Activated CD8-positive, alpha-beta memory T cell treated with anti-CD3 and anti-CD28 coated beads, Interleukin-2, amount 50 U/mL, for 24 hours (primary cell): Measurements from ENCODE around the gene MYL6B.
"Not testable (repeated sequence)": the region's sequence is repeated elsewhere in the genome, so short reads cannot be mapped to it uniquely, and the experiment has no call there.

ENCODE experiments used
- DNase-seq: peaks from one replicate; pipeline ENCODE4 v3.0.0-alpha.2; 2020; ENCODE audit errors: extremely low read depth

The MYL6B gene

DNA sequence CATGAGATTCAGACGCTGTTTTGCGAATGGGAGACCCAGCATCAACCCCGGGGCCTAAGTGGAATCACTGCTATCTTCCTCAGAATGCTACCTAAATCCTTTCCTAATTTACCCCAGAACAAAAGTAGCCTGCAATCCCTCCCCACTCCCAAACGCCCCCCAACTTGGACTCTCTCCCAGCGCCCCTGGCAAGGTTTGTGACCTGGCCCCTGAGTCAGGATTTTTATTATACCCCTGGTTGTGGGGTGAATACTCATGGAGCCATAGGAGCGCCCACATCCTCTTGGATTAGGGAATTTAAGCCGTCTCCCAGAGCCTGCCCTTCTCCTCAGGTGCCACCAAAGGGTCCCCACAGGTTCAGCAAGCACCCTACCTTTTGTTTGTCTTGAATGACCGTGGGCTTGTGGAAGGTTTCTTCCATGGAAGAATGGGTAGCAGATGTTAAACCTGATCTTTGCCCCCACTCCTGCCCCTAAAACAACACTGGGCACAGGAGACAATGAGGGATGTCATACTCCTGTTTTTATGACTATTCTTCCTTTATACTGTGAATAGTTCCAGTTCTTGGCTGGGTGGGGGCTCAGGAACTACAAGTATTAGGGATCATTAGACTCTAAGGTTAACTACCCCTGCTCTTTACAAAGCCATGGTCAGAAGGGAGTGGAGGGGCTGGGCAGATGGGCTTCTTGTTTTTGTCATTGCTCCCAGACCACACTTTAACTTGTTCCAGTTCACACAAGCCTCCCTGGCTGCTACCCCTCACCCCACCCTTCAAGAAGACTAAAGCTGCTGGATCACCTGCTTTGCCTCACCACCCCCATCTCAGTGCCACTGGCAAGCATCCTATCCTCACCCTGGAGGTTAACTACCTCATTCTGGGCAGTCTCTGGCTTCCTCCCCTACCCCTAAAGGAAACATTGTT lies 630 bp downstream of the MYL6B start:
- no peak for DNase-seq

DNA sequence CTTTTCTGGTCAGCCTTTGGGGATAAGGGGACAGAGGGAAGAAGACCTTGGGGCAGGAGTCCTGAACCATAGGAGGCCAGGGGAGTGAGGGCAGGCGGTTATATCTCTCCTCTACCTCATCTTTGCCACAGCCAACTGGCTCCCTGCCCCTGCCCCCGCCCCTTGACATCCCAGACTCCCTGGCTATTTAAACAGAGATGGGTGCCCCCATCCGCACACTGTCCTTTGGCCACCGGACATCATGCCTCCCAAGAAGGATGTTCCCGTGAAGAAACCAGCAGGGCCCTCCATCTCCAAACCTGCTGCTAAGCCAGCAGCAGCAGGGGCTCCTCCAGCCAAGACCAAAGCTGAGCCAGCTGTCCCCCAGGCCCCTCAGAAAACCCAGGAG lies 1.3 kb downstream of the MYL6B start:
- DNase-seq: no peak

DNA sequence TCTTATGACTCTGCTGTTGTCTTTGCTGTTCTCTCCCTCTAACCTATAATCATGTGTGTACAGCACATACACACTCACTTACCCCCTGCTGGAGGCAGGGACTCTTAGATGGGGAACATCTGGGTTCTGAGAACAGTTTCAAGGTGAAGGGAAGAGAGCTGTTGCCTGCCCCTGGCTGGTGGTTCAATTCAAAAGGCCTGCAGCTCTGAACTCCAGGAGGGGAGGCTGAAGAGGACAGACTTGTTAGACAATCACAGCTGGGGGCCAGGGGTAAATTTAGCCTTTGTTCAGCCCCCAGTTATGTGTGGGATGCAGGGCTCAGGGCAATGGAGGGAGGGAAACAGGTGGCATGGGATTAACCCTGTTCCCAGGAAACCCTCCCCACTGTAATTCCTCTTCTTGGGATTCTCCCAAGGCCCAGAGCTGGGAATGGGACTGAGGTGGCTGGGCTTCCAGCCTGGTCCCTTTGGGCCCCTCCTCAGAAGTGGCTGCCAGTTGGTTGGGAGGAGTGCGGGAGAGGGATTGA lies 1.9 kb downstream of the MYL6B start:
- no peak for DNase-seq

DNA sequence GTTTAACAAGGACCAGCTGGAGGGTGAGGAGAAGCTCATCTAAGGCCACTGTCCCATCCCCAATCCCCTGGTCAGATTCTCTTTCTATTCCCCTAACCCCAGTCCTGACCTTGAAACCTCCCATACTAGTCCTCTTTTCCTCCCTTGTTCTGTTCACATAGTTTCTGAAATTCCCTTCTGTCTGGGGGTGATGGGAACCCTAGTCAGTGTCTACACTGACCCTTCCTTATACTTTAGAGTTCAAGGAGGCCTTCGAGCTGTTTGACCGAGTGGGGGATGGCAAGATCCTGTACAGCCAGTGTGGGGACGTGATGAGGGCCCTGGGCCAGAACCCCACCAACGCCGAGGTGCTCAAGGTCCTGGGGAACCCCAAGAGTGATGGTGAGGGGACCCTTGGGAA lies 2.4 kb downstream of the MYL6B start:
- no peak for DNase-seq

DNA sequence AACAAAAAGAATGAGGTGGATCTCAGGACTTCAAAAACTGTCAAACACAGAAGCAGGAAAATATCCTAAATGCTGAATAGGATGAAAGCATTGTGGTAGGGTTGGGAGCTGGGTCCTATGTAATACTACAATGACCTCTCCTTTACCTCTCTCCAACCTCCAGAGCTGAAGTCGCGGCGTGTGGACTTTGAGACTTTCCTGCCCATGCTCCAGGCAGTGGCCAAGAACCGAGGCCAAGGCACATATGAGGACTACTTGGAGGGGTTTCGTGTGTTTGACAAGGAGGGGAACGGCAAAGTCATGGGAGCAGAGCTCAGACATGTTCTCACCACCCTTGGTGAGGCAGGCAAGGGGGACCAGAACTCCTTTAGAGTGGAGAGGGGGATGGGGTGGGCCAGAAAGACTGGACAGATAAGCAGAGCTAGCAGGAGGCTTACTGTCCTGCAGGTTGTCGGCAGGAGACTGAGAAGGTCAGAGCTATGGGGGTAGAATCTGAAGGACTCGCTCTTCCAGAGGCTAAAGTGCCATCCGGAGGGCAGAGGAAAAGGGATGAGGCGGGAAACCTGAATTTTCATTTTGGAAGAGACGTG lies 3.0 kb downstream of the MYL6B start:
- no peak for DNase-seq

DNA sequence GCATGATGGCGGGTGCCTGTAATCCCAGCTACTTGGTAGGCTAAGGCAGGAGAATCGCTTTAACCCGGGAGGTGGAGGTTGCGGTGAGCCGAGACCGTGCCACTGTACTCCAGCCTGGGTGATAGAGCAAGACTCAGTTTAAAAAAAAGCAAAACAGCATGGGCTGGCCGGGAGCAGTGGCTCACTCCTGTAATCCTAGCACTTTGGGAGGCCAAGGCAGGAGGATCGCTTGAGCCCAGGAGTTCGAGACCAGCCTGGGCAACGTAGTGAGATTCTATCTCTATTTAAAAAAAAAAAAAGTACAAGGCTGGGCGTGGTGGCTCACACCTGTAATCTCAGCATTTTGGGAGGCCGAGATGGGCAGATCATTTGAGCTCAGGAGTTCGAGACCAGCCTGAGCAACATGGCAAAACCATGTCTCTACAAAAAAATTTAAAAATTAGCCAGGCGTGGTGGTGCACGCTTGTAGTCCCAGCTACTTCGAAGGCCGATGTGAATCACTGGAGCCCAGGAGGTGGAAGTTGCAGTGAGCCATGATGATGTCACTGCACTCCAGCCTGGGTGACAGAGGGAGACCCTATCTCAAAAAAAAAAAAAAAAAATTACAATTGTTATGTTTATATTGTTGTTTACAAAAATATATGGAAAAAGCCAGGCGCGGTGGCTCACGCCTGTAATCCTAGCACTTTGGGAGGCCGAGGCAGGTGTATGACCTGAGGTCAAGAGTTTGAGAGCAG lies 4.2 kb downstream of the MYL6B start:
- DNase-seq: not testable (repeated sequence)

DNA sequence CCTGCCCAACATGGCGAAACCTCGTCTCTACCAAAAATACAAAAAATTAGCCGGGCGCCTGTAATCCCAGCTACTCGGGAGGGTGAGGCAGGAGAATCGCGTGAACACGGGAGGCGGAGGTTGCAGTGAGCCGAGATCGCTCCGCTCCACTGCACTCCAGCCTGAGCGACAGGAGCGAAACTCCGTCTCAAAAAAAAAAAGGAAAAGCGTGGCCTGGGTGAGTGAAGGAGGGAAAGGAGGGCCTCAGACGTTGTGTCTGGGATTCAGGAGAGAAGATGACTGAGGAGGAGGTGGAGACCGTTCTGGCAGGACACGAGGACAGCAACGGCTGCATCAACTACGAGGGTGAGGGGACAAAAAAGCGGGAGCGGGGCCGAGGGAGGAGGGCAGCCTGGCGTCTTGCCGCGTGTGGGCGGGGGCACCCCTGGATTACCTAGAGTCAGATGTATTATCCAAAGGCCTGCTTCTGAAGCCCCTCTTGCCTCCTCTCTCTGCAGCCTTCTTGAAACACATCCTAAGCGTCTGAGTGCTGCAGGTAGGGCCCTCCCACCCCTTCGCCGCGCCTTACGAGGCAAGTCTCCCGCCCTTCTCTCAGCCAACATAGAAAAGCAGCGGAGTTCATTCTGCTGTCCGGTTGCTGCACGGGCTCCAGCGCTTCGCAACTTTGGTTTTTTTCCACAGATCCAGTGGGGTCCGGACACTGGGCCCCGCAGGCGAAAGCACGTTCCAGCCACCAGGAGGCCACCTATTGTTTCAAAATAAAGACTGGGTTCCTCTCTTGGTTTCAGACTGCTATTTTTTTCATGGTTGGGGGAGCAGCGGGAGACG lies 5.0 kb downstream of the MYL6B start:
- DNase-seq: peak; percentile 10

DNA sequence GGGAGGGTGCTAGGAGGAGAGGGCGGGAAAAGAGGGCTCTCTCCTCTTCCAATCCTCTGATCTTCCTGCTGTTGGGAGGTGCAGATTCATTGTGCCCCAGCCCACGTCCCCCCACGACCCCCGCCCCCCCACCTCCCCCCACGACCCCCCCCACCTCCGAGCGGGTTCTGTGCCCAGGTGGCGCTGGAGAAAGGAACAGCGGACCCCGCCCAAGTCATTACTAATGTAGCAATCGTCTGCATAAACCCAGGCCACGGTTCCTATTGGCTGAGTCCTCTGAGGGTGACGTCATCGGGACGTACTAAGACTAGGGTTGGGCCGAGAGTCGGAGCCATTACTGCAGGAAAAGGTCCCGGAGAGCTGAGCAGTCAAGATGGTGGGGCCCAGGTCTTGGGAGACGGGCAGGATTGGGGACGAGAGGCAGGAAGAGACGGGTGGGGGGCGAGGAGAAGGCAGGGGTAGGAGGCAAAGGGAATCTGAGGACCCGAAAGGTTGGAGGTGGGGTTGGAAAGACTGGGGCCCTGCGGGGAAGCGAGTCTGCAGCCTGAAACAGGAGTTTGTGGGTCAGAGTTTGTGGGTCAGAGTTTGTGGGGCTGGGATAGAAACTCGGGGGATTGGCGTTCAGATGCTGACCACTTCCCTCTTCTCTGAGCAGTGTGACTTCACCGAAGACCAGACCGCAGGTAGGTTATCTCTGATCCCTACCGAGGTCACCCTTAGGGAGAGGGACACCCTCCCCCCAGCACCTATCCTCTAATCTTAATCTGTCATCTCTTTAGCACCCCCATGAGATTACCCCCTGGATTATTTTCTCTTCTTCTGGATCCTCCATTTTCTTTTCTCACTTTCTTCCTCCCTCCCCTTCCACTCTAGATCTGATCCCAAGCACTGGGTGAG lies 5.9 kb downstream of the MYL6B start, which contains the start of gene MYL6:
Gene MYL6, plus strand, starts transcription at position 331 of the 897 bp plus-strand sequence. Its CDS starts 43 bp downstream, at position 374.
- DNase-seq: peak; percentile 74

DNA sequence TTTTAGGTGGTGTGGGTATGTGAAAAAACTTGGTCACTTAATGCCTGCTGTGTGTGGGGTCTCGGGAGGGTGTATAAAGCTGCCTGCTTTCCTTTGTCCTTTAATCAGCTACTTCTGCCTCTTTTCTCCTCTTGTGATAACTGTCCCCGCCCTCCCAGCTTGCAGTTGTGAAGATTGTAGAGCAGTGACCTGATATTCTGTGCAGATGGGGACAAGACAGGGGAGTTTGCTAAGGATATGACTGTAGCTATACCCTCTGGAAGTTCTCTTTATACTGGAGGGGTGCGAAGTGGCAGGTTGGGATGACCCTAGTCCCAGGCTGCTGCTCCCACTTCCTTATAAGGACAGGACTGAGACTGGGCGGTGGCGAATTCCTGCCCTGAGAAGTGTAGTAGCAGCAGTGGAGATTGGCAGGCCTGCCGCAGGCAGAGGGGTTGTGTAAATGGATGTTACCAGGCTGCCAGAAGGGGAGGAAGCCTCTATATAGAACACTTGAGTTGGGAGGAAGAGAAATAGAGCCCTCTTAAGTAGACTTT lies 6.6 kb downstream of the MYL6B start:
- DNase-seq: no peak

DNA sequence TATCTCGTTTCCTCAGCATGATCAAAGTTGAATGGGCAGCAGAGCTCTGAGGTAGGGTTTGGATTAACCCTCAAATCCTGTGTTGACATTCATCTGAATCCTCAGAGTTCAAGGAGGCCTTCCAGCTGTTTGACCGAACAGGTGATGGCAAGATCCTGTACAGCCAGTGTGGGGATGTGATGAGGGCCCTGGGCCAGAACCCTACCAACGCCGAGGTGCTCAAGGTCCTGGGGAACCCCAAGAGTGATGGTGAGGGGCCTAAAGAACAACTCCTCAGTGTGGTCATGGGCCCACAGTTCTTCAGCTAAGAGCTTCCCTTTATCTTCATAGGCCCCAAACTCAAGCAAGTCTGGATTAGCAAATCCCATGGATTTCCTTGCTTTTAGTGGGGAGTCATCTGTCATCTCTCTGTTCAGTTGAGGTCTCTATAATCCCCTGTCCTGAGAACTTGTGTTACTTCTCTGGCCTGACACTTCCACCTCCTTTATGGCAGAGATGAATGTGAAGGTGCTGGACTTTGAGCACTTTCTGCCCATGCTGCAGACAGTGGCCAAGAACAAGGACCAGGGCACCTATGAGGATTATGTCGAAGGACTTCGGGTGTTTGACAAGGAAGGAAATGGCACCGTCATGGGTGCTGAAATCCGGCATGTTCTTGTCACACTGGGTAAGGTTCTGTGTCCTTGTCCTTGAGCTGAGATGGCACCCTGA lies 7.2 kb downstream of the MYL6B start:
- DNase-seq: no peak

DNA sequence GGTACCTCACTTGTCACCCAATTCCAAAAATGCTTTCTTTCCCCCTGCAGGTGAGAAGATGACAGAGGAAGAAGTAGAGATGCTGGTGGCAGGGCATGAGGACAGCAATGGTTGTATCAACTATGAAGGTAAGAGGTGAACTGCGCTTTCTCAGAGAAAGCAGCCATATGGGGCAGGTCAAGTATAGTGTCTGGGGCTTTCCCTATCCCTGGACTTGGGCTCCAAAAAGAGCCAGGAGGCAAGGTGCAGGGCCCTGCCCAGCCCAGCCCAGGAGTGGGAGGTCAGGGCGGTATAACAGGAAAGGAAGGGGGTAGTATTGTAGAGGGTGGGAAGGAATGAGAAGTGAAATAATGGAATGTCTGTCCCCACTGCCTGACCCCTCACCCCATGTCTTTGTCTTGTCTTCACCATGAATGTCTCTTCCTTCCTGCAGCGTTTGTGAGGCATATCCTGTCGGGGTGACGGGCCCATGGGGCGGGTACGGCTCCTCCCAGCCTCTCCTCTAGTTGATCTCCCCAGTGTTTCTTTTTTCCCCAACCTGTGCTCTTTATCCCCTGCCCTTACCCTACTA lies 7.9 kb downstream of the MYL6B start:
- DNase-seq: peak; percentile 7

DNA sequence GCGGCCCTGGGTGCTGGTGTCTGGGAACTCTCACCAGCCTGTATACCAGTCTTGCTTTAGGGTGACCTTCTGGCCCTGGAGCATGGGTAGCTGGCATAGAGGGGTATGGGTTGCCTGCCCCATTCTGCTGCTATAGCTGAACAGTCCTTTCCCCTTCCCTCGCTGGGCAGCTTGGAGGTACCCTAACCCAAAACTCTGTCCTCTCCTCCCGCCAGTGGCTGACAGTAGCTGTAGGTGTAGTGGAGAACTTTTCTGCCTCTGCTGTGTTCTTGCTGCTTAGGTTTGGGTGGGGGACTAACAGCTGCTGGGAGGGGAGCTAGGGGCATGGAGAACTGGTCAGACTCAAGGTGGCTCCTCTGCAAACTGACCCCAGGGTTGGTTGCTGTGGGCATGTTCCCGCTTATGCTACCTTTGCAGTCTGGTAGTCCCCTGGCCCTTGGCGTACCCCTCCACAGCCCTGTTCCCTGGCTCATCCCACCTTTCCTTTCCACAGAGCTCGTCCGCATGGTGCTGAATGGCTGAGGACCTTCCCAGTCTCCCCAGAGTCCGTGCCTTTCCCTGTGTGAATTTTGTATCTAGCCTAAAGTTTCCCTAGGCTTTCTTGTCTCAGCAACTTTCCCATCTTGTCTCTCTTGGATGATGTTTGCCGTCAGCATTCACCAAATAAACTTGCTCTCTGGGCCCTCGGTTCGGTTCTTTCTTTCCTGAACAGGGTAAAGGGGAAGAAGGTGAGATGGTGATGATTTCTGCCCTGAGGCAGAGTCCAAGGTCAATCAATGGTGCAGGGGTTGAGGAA lies 8.7 kb downstream of the MYL6B start:
- DNase-seq: no peak

DNA sequence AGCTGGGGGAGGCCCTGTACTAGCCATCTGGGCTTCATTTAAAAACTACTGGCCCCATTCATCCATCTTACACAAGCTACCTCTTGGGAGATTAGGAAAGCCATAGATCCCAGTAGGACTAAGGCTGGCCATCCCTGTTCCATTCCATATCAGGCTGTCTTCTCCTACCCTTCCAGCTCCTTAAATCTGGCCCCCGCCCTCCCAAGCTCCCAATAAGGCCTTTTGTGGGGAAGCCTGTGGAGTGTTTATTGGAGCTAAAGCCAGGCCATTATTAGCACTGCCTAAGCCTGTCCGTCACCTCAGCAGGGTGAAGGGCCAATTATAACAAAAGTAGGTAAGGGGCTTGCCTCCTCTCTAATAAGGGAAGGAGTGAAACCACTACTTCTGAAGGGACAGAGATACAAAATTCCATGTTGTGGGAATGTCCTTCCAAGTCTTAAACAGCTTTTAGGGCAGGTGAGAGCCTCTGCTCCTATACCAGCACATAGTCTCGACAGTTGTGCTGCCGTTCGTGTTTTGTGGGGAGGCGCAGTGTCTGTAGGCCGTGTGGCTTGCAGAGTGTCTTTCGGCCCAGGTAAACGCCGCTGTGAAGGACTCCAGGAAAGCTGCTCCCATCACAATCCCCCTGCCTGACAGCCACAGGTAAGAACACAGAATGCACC lies 9.4 kb downstream of the MYL6B start:
- DNase-seq: no peak

DNA sequence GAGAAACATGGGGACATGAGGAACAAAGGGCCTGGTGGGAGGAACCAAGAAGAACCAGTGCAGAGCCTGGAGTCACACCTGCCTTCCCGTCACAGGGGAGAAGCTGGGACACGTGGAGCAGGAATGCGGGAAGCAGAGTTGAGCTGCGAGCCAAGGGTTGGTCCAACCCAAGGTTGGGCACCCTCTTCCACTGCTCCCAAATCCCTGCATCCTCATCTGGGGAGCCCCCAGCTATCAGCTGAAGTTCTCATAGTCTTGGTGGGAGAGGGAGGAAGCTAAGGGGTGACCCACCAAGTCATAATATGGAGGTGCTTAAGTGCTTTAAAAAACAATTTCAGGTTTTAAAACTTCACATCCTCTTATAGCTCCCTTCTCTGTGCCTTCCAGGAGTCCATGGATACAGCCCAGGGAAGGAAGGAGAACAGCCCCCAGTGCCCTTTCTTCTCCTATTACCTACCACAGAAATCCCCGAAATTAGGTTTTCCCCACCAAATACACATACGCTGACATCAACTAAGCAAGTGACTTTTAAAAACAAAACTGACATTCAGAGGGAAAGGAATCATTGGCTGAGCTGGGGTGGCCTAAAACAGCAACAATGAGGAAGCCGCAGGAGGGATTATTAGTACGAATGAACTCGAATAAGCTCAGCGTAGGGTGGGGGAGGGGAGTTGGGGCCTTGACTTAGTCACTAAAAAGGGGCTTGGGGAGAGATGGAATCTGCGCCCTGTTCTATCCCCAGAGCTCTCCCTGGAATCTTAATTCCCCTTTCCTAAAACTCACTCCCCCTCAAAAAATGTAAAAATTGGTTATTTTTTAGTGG lies 10.3 kb downstream of the MYL6B start:
- DNase-seq: no peak

DNA sequence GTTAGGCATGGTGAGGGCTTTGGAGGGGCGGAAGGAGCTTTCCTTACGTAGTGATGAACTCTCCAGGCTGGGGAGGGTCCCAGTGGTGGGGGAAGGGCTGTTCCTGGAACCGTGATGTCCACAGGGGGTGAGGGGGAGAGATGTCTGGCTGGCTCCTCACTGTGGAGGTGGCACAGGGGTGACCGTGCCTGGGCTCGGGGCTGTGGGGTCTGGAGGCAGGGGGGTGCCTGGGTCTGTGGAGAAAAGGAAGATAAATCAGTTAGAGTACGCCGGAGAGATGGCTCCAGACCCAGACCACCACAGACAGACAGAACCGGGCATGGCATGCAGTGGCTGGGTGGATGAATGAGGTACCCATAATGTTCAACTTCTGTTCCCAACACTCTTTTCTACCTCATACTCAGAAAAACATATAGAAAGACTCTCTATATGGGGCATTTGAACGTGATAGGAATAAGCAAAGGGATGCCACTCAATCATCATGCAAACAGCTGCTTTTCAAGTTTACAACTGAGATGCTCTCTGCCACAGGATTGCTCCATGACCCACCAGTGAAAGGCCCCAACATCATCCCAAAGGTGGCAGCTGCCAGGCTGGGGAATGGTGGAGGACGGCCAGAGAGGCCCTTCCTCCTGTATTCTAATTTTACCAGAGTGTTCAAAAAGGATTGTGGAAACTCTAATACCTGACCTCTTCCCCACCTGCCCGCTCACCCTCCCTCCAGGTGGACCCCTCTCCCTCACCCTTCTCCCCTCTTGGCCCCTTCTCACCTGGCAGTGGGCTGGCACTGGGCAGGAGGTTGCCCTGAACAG lies 11.4 kb downstream of the MYL6B start:
- no peak for DNase-seq

DNA sequence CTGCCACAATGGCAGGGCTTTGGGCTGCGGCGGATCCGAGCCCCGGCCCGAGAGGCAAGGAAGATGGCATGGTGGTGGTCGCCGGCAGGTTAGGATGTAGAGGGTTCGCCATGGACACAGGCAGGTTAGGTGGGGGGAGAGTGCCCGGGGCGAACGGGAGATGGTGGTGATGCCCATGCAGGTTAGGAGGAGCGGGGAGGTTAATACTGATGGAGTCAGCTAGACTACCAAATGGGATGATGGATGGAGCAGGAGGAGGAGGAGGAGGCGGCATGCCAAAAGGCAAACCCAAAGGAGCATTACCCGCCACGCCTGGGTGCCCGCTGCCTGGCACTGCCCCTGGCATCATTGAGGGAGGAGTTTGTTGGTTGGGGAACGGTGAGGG lies 11.9 kb downstream of the MYL6B start:
- DNase-seq: no peak
